Measurements from ENCODE around the gene COL6A1.

- no peak for TF ChIP-seq CTCF (IDR thresholded peaks at IDR 0.05)
- no peak for TF ChIP-seq POLR2A (IDR thresholded peaks at IDR 0.05)
These were observed 36.1 kb downstream of the COL6A1 start for GRCh38 chr21:46017695-46018094.
